HepG2 (cell line): ENCODE measurements around the gene ITGB5. TPM values are rescaled to one million over a fixed set of nuclear protein-coding genes. Genes with fewer than 3 reads are reported as not detected.

Experiments used
- ATAC-seq: fragments of 200-7000 bp; cut with Tn5 transposase; 3 replicates; pipeline ENCODE4 v1.9.1; 2020; ENCODE audit warnings: mild to moderate bottlenecking, moderate library complexity
- BruUV-seq: library from RNA; stranded (reverse); fragments of 400-500 nt; replicated peaks from 2 replicates; lab custom pipeline; 2021; lab: Mats Ljungman, UMichigan
- CTCF ChIA-PET: fragments of 300-600 bp; formaldehyde crosslinking; extraction: SDS; loops from one replicate; lab custom pipeline; 2021; ENCODE audit warnings: low total read pairs, inconsistent platforms, low intra/inter-chr PET ratio; lab: Yijun Ruan, JAX
- POLR2A ChIA-PET: fragments of 350-600 bp; sonication (Branson Sonifier 250); formaldehyde crosslinking; loops from one replicate; lab custom pipeline; 2020; ENCODE audit warnings: antibody characterized with exemption, inconsistent platforms; lab: Yijun Ruan, JAX
- DNase-seq: peaks from one replicate; pipeline ENCODE4 v3.0.0-alpha.2; 2015; ENCODE audit warnings: low spot score
- FAIRE-seq: peaks from 3 replicates; lab custom pipeline; 2011; peaks lifted over from hg19 to GRCh38; lab: Jason Lieb, UNC
- H2AFZ ChIP-seq: one replicate; pipeline ENCODE4 v1.6.1; 2011; ENCODE audit warnings: low read length, inconsistent platforms
- H3K27ac ChIP-seq: fragments of 300-600 bp; 3 replicates; pipeline ENCODE4 v1.8.0; 2011; ENCODE audit warnings: mixed run types, mild to moderate bottlenecking, mixed read lengths, low read length, inconsistent platforms; ENCODE audit not compliant: insufficient read depth; ENCODE audit errors: extremely low read length
- H3K27me3 ChIP-seq, 2 experiments: fragments of 200-600 bp in 1 of 2; 2 replicates in 1 of 2; 3 replicates in 1 of 2; pipeline versions ENCODE4 v1.6.0 to v1.8.0; 2011; ENCODE audit warnings: low read length in 2 of 2, mild to moderate bottlenecking in 2 of 2, moderate library complexity in 2 of 2, inconsistent platforms in 1 of 2; ENCODE audit not compliant: insufficient read depth in 2 of 2, control insufficient read depth in 1 of 2
- H3K36me3 ChIP-seq, 2 experiments: fragments of 200-600 bp in 1 of 2; replicated peaks in 1 of 2; 2 replicates in 1 of 2; 3 replicates in 1 of 2; pipeline versions ENCODE4 v1.5.1 to v1.8.0; 2011; ENCODE audit warnings: low read length in 2 of 2, inconsistent platforms in 1 of 2; ENCODE audit not compliant: insufficient read depth in 2 of 2, control insufficient read depth in 1 of 2
- H3K4me1 ChIP-seq: 2 replicates; pipeline ENCODE4 v1.5.1; 2012; ENCODE audit warnings: low read length, inconsistent platforms; ENCODE audit not compliant: insufficient read depth
- H3K4me2 ChIP-seq: 2 replicates; pipeline ENCODE4 v1.6.0; 2011; ENCODE audit warnings: low read depth, low read length, inconsistent platforms
- H3K4me3 ChIP-seq, 3 experiments: fragments of 200-600 bp in 1 of 3; sonication (generic), shearing (Covaris generic) in 1 of 3; replicated peaks in 1 of 3; 2 replicates each; pipeline ENCODE4 v1.5.1; 2011 to 2016; ENCODE audit warnings: low read length in 3 of 3, inconsistent platforms in 2 of 3, low read depth in 2 of 3, mild to moderate bottlenecking in 2 of 3, control low read depth in 1 of 3, mixed read lengths in 1 of 3; ENCODE audit not compliant: insufficient read depth in 1 of 3
- H3K79me2 ChIP-seq: one replicate; pipeline ENCODE4 v1.6.1; 2011; ENCODE audit warnings: low read length, inconsistent platforms; ENCODE audit not compliant: insufficient read depth
- H3K9ac ChIP-seq: 2 replicates; pipeline ENCODE4 v1.6.0; 2011; ENCODE audit warnings: mild to moderate bottlenecking, low read depth, low read length, inconsistent platforms; ENCODE audit not compliant: insufficient read depth
- H3K9me3 ChIP-seq: 2 replicates; pipeline ENCODE4 v1.5.1; 2012; ENCODE audit warnings: mild to moderate bottlenecking, low read length
- H4K20me1 ChIP-seq: 2 replicates; pipeline ENCODE4 v1.6.0; 2011; ENCODE audit warnings: inconsistent platforms, mild to moderate bottlenecking, low read length, moderate library complexity; ENCODE audit not compliant: insufficient read depth
- CERS6 ChIP-seq: sonication (generic); formaldehyde crosslinking; IDR thresholded peaks from 2 replicates; pipeline ENCODE4 v1.5.0; 2020; ENCODE audit warnings: missing genetic modification reagents
- E2F1 ChIP-seq: sonication (generic); formaldehyde crosslinking; IDR thresholded peaks from 2 replicates; pipeline ENCODE4 v1.5.0; 2020; ENCODE audit warnings: missing genetic modification reagents
- PCBP2 ChIP-seq: fragments of 200-400 bp; formaldehyde crosslinking; optimal IDR thresholded peaks from 2 replicates; pipeline ENCODE3; 2018; ENCODE audit warnings: low read length, low read depth; ENCODE audit not compliant: poor library complexity, severe bottlenecking
- ZNF34 ChIP-seq: sonication (generic); formaldehyde crosslinking; IDR thresholded peaks from 2 replicates; pipeline ENCODE4 v1.4.0; 2020; ENCODE audit warnings: mild to moderate bottlenecking, missing genetic modification reagents, borderline replicate concordance
- ZNF451 ChIP-seq: sonication (generic); formaldehyde crosslinking; IDR thresholded peaks from 2 replicates; pipeline ENCODE4 v1.5.0; 2020; ENCODE audit warnings: mild to moderate bottlenecking, missing genetic modification reagents
- ZNF512 ChIP-seq: sonication (generic); formaldehyde crosslinking; IDR thresholded peaks from 2 replicates; pipeline ENCODE4 v1.4.0; 2020; ENCODE audit warnings: mild to moderate bottlenecking, missing genetic modification reagents
- WGBS: methylation state at CpG from one replicate; pipeline ENCODE4 v1.1.6; 2017; ENCODE audit warnings: low lambda C conversion rate; 5-methylcytosine and 5-hydroxymethylcytosine counted together
- in situ Hi-C: cut with HindIII; loops from 2 replicates; pipeline ENCODE4 v1.10.0; 2017; ENCODE audit warnings: low pct_unique_long_range_greater_than_20kb; ENCODE audit not compliant: extremely low pct_ligation_motif_present
- intact Hi-C: fragments of 100-400 bp; cut with micrococcal nuclease; formaldehyde crosslinking; loops from one replicate; pipeline ENCODE4 v1.10.0; 2022; ENCODE audit not compliant: unreplicated experiment
- polyA plus RNA-seq, 8 experiments: library from polyadenylated mRNA; depleted of rRNA in 3 of 8; stranded (reverse) in 7 of 8; unstranded in 1 of 8; fragments of >200 nt; fragmentation: Illumina TruSeq in 4 of 8; extraction: Trizol in 4 of 8; gene quantifications; 2 replicates each; pipeline versions ENCODE4 v1.2.1 to v1.2.3, GENCODE V29; 2011 to 2016; ENCODE audit warnings: low read depth in 4 of 8, missing spikeins in 1 of 8, mixed read lengths in 1 of 8; ENCODE audit not compliant: insufficient read depth in 1 of 8
- total RNA-seq, 5 experiments: library from RNA; depleted of rRNA; stranded (reverse); fragments of >200 nt; fragmentation: Illumina TruSeq; extraction: Trizol; gene quantifications; 2 replicates each; pipeline ENCODE4 v1.2.3, GENCODE V29; 2016; ENCODE audit warnings: low read depth in 1 of 5
- TF ChIP-seq, protein P1 (sequence below): sonication (generic); formaldehyde crosslinking; IDR thresholded peaks from 2 replicates; pipeline ENCODE4 v1.5.0; 2020; ENCODE audit warnings: mild to moderate bottlenecking, missing genetic modification reagents

The ITGB5 gene
- total and polyA plus RNA-seq, 2 of the 13 experiments (the other 11 are each of a cell fraction or from before 2014, with no cell fraction given) = 74.1 to 343 TPM

GRCh38 chr3:124767264-124767663 is 119.9 kb downstream of the ITGB5 start:
- in situ Hi-C loops = loop anchor here (25.0 kb wide), 1 partner anchor 395 kb away; no protein-coding TSS in a partner anchor

More at GRCh38 chr3:124767264-124767663, 119.9 kb downstream of the ITGB5 start:
- no peak overlapping the region for H3K9ac ChIP-seq
- TF ChIP-seq, protein P1, sequence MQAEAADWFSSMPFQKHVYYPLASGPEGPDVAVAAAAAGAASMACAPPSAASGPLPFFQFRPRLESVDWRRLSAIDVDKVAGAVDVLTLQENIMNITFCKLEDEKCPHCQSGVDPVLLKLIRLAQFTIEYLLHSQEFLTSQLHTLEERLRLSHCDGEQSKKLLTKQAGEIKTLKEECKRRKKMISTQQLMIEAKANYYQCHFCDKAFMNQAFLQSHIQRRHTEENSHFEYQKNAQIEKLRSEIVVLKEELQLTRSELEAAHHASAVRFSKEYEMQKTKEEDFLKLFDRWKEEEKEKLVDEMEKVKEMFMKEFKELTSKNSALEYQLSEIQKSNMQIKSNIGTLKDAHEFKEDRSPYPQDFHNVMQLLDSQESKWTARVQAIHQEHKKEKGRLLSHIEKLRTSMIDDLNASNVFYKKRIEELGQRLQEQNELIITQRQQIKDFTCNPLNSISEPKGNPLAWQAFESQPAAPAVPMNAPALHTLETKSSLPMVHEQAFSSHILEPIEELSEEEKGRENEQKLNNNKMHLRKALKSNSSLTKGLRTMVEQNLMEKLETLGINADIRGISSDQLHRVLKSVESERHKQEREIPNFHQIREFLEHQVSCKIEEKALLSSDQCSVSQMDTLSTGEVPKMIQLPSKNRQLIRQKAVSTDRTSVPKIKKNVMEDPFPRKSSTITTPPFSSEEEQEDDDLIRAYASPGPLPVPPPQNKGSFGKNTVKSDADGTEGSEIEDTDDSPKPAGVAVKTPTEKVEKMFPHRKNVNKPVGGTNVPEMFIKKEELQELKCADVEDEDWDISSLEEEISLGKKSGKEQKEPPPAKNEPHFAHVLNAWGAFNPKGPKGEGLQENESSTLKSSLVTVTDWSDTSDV (CRISPR knock-in tag) = no peak
- TF ChIP-seq PCBP2 (no peak), ZNF512 (CRISPR knock-in tag) (no peak), E2F1 (CRISPR knock-in tag) (no peak), CERS6 (CRISPR knock-in tag) (no peak), ZNF451 (CRISPR knock-in tag) (no peak), ZNF34 (CRISPR knock-in tag) (no peak)
- TF ChIP-seq, all 625 proteins: peak for 0
- no peak for FAIRE-seq
- Histone ChIP-seq H3K27ac (no peak overlapping the region), H3K9me3 (no peaks in the 10 kb centered on the region), H3K36me3 (peaks cover 51 to 83% of the 10 kb centered on the region in 2 experiments), H4K20me1 (no peaks in the 10 kb centered on the region), H3K79me2 (no peaks in the 10 kb centered on the region), H3K4me2 (no peak overlapping the region), H3K4me1 (peaks cover 5% of the 10 kb centered on the region), H3K4me3 (no peak overlapping the region), H2AFZ (no peak overlapping the region), H3K27me3 (no peaks in the 10 kb centered on the region)
- no peak for DNase-seq
- POLR2A ChIA-PET = no interaction called here
- CTCF ChIA-PET = no interaction called here
- ATAC-seq = no peak
- 96% methylated on average over 5 of the region's 5 CpGs for WGBS
- intact Hi-C loops = no loop called here
- BruUV-seq = no TSS peak
